SK-N-MC (cell line): ENCODE results near the gene VPS39.

Source experiments
- DNase-seq: peaks from one replicate; pipeline ENCODE4 v3.0.0-alpha.2; 2011; ENCODE audit warnings: low read depth, low spot score
- H3K27ac ChIP-seq: fragments of 200-600 bp; sonication (generic); 2 replicates; pipeline ENCODE4 v1.5.1; 2016; ENCODE audit warnings: mixed run types
- H3K36me3 ChIP-seq: fragments of 200-600 bp; sonication (generic); 2 replicates; pipeline ENCODE4 v1.6.1; 2017; ENCODE audit warnings: antibody characterized with exemption, low read length, mixed read lengths; ENCODE audit not compliant: insufficient read depth
- H3K4me3 ChIP-seq: fragments of 200-600 bp; sonication (generic); 2 replicates; pipeline ENCODE4 v1.5.1; 2016
- H3K9ac ChIP-seq: fragments of 200-600 bp; sonication (generic); 2 replicates; pipeline ENCODE4 v1.8.0; 2017; ENCODE audit warnings: mixed run types, mixed read lengths; ENCODE audit not compliant: insufficient read length
- H3K9me3 ChIP-seq: fragments of 200-600 bp; sonication (generic); 2 replicates; pipeline ENCODE4 v1.6.1; 2017; ENCODE audit warnings: low read depth, mild to moderate bottlenecking, antibody characterized with exemption, low read length, moderate library complexity, mixed read lengths
- EZH2 ChIP-seq: fragments of 200-600 bp; sonication (generic); IDR thresholded peaks from one replicate; pipeline ENCODE4 v1.6.1; 2017; ENCODE audit warnings: antibody characterized with exemption
- FOXP2 ChIP-seq: optimal IDR thresholded peaks from 2 replicates; pipeline ENCODE3; 2011; ENCODE audit warnings: mild to moderate bottlenecking, moderate library complexity; ENCODE audit not compliant: insufficient read depth; ENCODE audit errors: extremely low read length, control extremely low read depth
- POLR2AphosphoS5 ChIP-seq: IDR thresholded peaks from 2 replicates; pipeline ENCODE4 v1.6.1; 2012; ENCODE audit warnings: mild to moderate bottlenecking, low read depth, low read length, borderline replicate concordance

The VPS39 gene

DNA sequence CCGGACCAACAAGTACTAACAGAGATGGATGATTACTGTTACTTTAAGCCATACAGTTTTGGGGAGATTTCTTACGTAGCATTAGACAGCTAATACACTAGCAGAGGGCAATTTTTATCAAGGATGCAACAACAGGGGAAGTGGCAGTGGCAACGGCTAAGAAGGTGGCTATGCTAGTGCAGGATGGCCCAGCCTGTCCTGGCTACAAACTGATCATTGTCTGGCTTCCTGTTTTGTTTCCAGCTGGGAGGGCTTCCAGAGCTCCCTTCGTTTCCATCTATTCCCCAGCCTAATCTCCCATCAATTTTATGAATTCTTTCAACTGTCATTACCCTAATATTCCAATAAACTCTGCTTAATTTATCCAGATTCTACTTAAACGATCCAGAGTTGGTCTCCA, 35.6 kb downstream of the VPS39 start:
- Histone ChIP-seq H3K9me3 (no peaks in the 10 kb centered on the region), H3K4me3 (no peak overlapping the region), H3K9ac (no peak overlapping the region), H3K36me3 (peaks cover 55% of the 10 kb centered on the region), H3K27ac (no peak overlapping the region)
- TF ChIP-seq POLR2AphosphoS5, result no peak
- no peak for TF ChIP-seq FOXP2
- TF ChIP-seq EZH2, result no peak
- no peak for DNase-seq

DNA sequence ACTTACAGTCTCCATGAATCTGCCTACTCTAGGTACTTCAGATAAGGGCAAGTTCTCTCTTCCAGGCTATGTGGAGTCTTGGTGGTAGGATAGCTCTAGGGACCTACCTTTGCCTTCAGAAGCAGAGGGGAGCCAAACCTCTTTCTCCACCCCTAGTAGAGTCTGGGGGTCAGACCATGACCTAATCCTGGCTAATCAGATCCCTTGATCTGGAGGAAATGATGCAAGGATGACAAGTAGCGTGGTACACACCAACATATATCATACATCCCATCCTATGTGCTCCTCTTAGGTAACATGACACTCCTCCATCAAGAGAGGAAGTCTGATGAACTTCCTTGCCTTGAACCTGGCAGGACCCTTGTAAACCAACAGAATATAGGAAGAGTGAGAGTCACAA, 36.3 kb downstream of the VPS39 start:
- H3K27ac ChIP-seq, result no peak overlapping the region
- no peak overlapping the region for H3K4me3 ChIP-seq
- H3K36me3 ChIP-seq, result peaks cover 62% of the 10 kb centered on the region
- H3K9ac ChIP-seq, result no peak overlapping the region
- no peak for DNase-seq
- TF ChIP-seq POLR2AphosphoS5 (no peak), EZH2 (no peak), FOXP2 (no peak)
- no peaks in the 10 kb centered on the region for H3K9me3 ChIP-seq

DNA sequence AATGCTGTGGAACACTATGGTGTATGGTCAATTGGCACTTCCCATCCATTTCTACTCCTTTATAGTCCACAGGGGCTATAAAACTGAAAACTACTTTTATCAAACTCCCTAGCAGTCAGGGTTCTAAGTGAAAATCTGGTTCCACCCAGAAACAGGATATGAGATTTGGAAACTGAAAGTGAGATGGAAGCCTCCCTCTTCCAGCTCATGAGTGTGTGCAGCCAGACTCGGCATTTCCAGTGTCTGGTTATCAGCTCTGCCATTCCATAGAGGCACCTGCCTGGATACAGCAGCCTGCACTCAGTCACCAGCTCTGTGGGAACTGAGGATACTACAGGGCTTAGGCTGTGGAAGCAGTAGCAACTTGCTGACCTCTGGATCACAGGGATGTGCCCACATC, 37.0 kb downstream of the VPS39 start:
- no peaks in the 10 kb centered on the region for H3K9me3 ChIP-seq
- H3K9ac ChIP-seq, result no peak overlapping the region
- no peak for TF ChIP-seq EZH2
- TF ChIP-seq POLR2AphosphoS5, result no peak
- no peak for TF ChIP-seq FOXP2
- peaks cover 68% of the 10 kb centered on the region for H3K36me3 ChIP-seq
- no peak overlapping the region for H3K27ac ChIP-seq
- no peak for DNase-seq
- no peak overlapping the region for H3K4me3 ChIP-seq

DNA sequence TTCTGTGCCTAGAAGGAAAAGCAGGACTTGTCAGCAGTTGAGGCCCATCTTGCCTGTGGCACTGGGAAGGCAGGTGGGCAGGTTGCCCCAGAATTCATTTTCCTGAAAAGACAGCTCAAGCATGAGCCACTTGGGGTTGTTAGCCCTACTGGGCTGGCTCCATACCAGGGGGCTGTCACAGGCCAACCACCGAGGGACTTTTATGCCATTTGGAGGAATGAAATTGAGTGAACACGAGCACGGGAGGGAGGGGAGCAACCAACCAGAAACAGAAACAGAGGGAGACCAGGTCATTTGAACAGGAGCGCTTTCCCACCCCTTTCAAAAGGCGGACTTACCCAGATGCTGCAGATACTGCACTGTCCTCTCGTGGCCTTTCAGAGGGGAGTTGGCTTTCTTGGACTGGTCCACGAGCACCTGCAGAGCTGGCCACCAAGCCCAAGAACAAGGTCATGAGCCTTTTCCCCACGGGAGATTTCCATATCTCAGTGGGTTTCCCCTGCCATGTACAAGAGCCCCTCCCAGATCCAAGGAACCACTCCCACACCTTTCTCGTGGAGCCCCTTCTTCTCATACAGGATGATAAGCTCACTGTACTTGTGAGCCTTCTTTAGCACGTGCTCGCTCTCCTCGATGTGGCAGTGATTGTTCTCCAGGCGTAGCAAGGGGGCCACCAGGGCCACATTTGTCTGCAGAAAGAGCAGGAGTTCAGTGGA, 41.7 kb downstream of the VPS39 start:
- Histone ChIP-seq H3K27ac (no peak overlapping the region), H3K9me3 (no peaks in the 10 kb centered on the region), H3K9ac (no peak overlapping the region), H3K4me3 (no peak overlapping the region), H3K36me3 (peaks cover 80% of the 10 kb centered on the region)
- DNase-seq, result no peak
- TF ChIP-seq FOXP2, result no peak
- no peak for TF ChIP-seq EZH2
- TF ChIP-seq POLR2AphosphoS5, result no peak

DNA sequence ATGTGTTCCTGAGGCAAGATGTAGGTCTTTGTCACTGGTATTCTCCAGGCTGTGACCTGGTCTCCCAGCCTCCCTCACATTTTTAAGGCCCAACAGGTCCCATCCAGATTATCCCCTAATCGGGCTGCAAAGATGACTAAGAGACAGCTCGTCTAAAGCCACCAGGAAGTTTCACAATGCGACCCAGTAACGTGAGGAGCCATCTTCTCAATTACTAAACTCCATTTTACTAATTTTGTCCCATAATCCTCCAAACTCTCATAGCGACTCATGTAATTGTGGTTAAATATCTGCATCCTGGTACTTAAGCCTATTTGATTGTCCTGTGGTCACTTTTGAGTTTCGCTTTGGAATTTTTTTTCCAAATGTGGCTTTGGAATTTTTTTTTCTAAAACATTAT, 43.0 kb downstream of the VPS39 start:
- TF ChIP-seq FOXP2 (no peak), EZH2 (no peak)
- H3K36me3 ChIP-seq, result peaks cover 87% of the 10 kb centered on the region

DNA sequence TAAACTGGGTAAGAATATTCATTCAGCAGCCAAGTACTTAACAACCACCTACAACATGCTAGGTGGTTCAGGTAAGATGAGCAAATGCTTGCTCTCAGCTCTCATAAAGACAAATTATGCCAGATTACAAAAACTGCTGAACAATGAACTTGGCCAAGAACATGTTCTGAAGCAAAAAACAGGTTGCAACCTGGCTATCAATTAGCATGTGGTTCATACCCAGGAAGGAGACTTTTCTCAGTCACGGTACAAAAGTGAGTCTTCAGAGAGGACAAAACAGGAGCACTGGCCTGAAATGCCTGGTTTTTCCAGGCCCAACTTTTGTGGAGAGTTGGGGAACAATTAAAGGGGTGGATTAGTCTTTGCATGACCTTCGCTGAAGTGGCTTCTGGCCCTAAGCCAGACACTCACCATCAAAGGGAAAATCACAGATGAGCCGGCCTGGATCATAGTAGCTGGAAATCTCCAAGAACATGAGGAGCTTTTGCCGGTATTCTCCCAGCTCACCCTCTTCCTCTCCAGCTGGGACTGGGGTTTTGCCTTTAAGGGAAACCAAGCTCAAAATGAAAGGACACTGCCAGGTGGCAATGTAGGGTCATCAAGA, 44.1 kb downstream of the VPS39 start:
- no peak for TF ChIP-seq POLR2AphosphoS5
- TF ChIP-seq FOXP2, result no peak
- no peak for TF ChIP-seq EZH2
- peaks cover 81% of the 10 kb centered on the region for H3K36me3 ChIP-seq
- no peak overlapping the region for H3K27ac ChIP-seq
- no peak for DNase-seq
- no peak overlapping the region for H3K4me3 ChIP-seq
- H3K9me3 ChIP-seq, result no peaks in the 10 kb centered on the region
- no peak overlapping the region for H3K9ac ChIP-seq

More for the DNA sequence above, 43.0 kb downstream of the VPS39 start:
- DNase-seq, result no peak
- no peak overlapping the region for H3K27ac ChIP-seq
- H3K4me3 ChIP-seq, result no peak overlapping the region
- no peaks in the 10 kb centered on the region for H3K9me3 ChIP-seq
- H3K9ac ChIP-seq, result no peak overlapping the region

DNA sequence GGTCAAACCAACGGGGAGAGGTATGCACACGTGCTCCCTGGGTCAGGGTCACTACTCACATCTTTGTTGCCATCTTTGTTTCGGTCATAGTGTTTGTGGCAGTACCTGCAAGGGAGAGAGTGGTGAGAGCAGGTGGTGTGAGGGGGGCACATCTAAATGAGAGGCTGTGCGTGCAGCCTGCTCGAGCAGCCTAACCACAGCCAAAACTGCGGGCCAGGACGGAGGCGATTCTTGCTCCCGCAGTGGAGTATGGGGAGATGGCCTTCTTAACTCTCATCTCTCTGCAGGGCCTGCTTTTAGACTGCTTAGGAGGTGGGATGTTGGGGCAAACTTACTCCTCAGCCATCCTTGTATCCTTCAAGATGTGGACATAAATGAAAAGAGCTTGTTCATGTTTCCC, 44.8 kb downstream of the VPS39 start:
- no peak overlapping the region for H3K9ac ChIP-seq
- no peak for DNase-seq
- no peak overlapping the region for H3K27ac ChIP-seq
- peaks cover 79% of the 10 kb centered on the region for H3K36me3 ChIP-seq
- no peak overlapping the region for H3K4me3 ChIP-seq
- no peak for TF ChIP-seq EZH2
- TF ChIP-seq POLR2AphosphoS5, result no peak
- no peak for TF ChIP-seq FOXP2
- H3K9me3 ChIP-seq, result no peaks in the 10 kb centered on the region

DNA sequence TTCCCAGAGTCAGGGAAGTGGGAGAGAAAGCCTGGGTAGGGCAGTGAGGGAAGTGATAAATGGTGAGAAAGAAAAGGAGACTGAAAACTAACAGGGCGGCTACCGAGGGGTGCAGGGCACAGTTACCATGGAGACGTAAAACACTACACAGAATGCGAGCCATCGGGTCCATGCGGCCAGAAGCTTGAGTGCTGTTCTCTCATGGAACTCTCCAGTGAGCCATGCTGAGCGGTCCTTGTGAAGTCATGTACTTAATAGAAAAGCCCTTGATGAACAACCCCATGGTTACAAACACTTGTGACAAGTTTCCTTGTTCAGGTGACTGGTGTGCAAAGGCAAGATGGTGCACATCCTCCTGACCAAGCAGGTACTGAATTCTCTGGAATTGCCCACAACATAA, 48.0 kb downstream of the VPS39 start:
- Histone ChIP-seq H3K9ac (no peak overlapping the region), H3K4me3 (no peak overlapping the region), H3K27ac (no peak overlapping the region), H3K9me3 (no peaks in the 10 kb centered on the region), H3K36me3 (peaks cover 48% of the 10 kb centered on the region; the same call in 1 of the 2 replicates)
- TF ChIP-seq FOXP2, result no peak
- no peak for TF ChIP-seq EZH2
- TF ChIP-seq POLR2AphosphoS5, result no peak
- no peak for DNase-seq

DNA sequence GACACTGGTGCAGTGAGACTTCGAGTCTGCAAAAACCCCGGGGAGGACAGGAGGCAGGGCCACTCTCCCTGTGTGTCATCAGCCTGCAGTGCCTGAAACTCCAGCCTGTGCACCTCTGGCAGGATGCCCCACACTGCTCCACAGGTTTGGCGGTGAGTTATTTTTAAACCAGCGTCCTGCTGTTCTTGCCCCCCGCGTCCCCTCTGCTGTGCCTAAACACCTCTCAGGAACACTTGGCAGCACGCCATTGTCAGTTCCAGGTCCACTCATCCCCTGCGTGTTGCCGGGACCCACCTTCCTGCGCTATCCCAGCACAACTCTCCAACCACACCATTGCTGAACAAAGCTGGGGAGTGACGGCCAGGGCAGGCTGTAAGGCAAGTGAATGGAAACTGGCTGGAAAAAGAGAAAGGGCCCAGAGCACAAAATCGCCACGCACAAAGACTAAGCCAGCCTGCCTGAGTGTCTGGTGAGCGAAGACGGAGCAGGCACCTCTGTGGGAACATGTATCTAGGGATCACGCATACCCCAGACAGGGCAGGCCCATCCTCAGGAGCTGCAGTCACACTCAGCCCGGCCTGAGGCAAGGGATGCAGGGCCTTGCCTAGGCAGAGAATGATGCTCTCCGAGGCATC, 48.6 kb downstream of the VPS39 start:
- no peak overlapping the region for H3K27ac ChIP-seq
- no peaks in the 10 kb centered on the region for H3K9me3 ChIP-seq
- DNase-seq, result no peak
- TF ChIP-seq POLR2AphosphoS5, result no peak
- no peak for TF ChIP-seq EZH2
- TF ChIP-seq FOXP2, result no peak
- peaks cover 42% of the 10 kb centered on the region; the same call in 1 of the 2 replicates for H3K36me3 ChIP-seq
- no peak overlapping the region for H3K4me3 ChIP-seq
- H3K9ac ChIP-seq, result no peak overlapping the region
